H1 (cell line): ENCODE measurements around the gene ULBP3. TPM values are rescaled to one million over a fixed set of nuclear protein-coding genes. Genes with fewer than 3 reads are reported as not detected.

ENCODE experiments used
- ASH2L ChIP-seq: fragments of 200-600, 300-600 bp; sonication (generic); IDR thresholded peaks from one replicate; pipeline ENCODE4 v1.7.1; 2017; ENCODE audit warnings: low read length
- CBX8 ChIP-seq: fragments of 300-800, 300-1000 bp; sonication (generic); IDR thresholded peaks from 2 replicates; pipeline ENCODE4 v1.7.1; 2016; ENCODE audit warnings: low read depth, low read length, borderline replicate concordance
- CREB1 ChIP-seq: IDR thresholded peaks from 2 replicates; pipeline ENCODE4 v1.6.1; 2012; ENCODE audit warnings: inconsistent platforms
- POLR2A ChIP-seq, 2 experiments: IDR thresholded peaks; 1 replicate in 1 of 2; 2 replicates in 1 of 2; pipeline ENCODE4 v1.6.1; 2011; ENCODE audit warnings: low read depth in 2 of 2, low read length in 2 of 2, mild to moderate bottlenecking in 2 of 2; ENCODE audit errors: control extremely low read depth in 1 of 2
- POLR2AphosphoS5 ChIP-seq: IDR thresholded peaks from 2 replicates; pipeline ENCODE4 v1.6.1; 2011; ENCODE audit warnings: low read depth, low read length
- RBBP5 ChIP-seq: IDR thresholded peaks from 2 replicates; pipeline ENCODE4 v1.7.1; 2012; ENCODE audit warnings: low read depth, mild to moderate bottlenecking, inconsistent platforms, low read length, moderate library complexity, borderline replicate concordance
- SIRT6 ChIP-seq: IDR thresholded peaks from one replicate; pipeline ENCODE4 v1.7.1; 2012; ENCODE audit warnings: low read length, inconsistent platforms
- TBP ChIP-seq: IDR thresholded peaks from 2 replicates; pipeline ENCODE4 v1.6.1; 2011; ENCODE audit warnings: low read depth, low read length, improper control_type of control experiment
- YY1 ChIP-seq: IDR thresholded peaks from 2 replicates; pipeline ENCODE4 v1.6.1; 2011; ENCODE audit warnings: low read depth, mild to moderate bottlenecking, low read length
- polyA plus RNA-seq, 7 experiments: library from polyadenylated mRNA; depleted of rRNA in 3 of 7; stranded (reverse) in 5 of 7; unstranded in 2 of 7; fragments of >200 nt in 5 of 7; fragments of 200-250 nt in 2 of 7; gene quantifications; 1 replicate in 5 of 7; 2 replicates in 1 of 7; 4 replicates in 1 of 7; pipeline versions ENCODE4 v1.2.1 to v1.2.3, GENCODE V29; 2011 to 2013; ENCODE audit warnings: missing spikeins in 2 of 7, mixed read lengths in 2 of 7
- total RNA-seq: library from RNA; stranded (reverse); fragmentation: NEBNext Ultra II Directional; extraction: Animal tissue kit (Norgen Biotek cat#: 25700); gene quantifications from 2 replicates; pipeline ENCODE4 v1.2.1, GENCODE V29; 2021
- TF ChIP-seq, protein P1 (sequence below): fragments of 300-600 bp; sonication (generic); IDR thresholded peaks from 2 replicates; pipeline ENCODE4 v1.7.1; 2012; ENCODE audit warnings: low read length, moderate library complexity, mild to moderate bottlenecking, inconsistent platforms; ENCODE audit not compliant: insufficient replicate concordance
- TF ChIP-seq, protein P2 (sequence below): IDR thresholded peaks from 2 replicates; pipeline ENCODE4 v1.6.1; 2012; ENCODE audit warnings: low read length, inconsistent platforms

Gene ULBP3
- total and polyA plus RNA-seq, 2 of the 8 experiments (the other 6 are each of a cell fraction or from before 2014, with no cell fraction given): 1.9 to 4.2 TPM

GRCh38 chr6:150033207-150033771 lies 35.6 kb downstream of the ULBP3 start (continued):
- TF ChIP-seq, protein P1, sequence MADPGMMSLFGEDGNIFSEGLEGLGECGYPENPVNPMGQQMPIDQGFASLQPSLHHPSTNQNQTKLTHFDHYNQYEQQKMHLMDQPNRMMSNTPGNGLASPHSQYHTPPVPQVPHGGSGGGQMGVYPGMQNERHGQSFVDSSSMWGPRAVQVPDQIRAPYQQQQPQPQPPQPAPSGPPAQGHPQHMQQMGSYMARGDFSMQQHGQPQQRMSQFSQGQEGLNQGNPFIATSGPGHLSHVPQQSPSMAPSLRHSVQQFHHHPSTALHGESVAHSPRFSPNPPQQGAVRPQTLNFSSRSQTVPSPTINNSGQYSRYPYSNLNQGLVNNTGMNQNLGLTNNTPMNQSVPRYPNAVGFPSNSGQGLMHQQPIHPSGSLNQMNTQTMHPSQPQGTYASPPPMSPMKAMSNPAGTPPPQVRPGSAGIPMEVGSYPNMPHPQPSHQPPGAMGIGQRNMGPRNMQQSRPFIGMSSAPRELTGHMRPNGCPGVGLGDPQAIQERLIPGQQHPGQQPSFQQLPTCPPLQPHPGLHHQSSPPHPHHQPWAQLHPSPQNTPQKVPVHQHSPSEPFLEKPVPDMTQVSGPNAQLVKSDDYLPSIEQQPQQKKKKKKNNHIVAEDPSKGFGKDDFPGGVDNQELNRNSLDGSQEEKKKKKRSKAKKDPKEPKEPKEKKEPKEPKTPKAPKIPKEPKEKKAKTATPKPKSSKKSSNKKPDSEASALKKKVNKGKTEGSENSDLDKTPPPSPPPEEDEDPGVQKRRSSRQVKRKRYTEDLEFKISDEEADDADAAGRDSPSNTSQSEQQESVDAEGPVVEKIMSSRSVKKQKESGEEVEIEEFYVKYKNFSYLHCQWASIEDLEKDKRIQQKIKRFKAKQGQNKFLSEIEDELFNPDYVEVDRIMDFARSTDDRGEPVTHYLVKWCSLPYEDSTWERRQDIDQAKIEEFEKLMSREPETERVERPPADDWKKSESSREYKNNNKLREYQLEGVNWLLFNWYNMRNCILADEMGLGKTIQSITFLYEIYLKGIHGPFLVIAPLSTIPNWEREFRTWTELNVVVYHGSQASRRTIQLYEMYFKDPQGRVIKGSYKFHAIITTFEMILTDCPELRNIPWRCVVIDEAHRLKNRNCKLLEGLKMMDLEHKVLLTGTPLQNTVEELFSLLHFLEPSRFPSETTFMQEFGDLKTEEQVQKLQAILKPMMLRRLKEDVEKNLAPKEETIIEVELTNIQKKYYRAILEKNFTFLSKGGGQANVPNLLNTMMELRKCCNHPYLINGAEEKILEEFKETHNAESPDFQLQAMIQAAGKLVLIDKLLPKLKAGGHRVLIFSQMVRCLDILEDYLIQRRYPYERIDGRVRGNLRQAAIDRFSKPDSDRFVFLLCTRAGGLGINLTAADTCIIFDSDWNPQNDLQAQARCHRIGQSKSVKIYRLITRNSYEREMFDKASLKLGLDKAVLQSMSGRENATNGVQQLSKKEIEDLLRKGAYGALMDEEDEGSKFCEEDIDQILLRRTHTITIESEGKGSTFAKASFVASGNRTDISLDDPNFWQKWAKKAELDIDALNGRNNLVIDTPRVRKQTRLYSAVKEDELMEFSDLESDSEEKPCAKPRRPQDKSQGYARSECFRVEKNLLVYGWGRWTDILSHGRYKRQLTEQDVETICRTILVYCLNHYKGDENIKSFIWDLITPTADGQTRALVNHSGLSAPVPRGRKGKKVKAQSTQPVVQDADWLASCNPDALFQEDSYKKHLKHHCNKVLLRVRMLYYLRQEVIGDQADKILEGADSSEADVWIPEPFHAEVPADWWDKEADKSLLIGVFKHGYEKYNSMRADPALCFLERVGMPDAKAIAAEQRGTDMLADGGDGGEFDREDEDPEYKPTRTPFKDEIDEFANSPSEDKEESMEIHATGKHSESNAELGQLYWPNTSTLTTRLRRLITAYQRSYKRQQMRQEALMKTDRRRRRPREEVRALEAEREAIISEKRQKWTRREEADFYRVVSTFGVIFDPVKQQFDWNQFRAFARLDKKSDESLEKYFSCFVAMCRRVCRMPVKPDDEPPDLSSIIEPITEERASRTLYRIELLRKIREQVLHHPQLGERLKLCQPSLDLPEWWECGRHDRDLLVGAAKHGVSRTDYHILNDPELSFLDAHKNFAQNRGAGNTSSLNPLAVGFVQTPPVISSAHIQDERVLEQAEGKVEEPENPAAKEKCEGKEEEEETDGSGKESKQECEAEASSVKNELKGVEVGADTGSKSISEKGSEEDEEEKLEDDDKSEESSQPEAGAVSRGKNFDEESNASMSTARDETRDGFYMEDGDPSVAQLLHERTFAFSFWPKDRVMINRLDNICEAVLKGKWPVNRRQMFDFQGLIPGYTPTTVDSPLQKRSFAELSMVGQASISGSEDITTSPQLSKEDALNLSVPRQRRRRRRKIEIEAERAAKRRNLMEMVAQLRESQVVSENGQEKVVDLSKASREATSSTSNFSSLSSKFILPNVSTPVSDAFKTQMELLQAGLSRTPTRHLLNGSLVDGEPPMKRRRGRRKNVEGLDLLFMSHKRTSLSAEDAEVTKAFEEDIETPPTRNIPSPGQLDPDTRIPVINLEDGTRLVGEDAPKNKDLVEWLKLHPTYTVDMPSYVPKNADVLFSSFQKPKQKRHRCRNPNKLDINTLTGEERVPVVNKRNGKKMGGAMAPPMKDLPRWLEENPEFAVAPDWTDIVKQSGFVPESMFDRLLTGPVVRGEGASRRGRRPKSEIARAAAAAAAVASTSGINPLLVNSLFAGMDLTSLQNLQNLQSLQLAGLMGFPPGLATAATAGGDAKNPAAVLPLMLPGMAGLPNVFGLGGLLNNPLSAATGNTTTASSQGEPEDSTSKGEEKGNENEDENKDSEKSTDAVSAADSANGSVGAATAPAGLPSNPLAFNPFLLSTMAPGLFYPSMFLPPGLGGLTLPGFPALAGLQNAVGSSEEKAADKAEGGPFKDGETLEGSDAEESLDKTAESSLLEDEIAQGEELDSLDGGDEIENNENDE: no peak
- TF ChIP-seq CREB1: no peak
- TF ChIP-seq TBP: no peak
- no peak for TF ChIP-seq SIRT6
- TF ChIP-seq, protein P2, sequence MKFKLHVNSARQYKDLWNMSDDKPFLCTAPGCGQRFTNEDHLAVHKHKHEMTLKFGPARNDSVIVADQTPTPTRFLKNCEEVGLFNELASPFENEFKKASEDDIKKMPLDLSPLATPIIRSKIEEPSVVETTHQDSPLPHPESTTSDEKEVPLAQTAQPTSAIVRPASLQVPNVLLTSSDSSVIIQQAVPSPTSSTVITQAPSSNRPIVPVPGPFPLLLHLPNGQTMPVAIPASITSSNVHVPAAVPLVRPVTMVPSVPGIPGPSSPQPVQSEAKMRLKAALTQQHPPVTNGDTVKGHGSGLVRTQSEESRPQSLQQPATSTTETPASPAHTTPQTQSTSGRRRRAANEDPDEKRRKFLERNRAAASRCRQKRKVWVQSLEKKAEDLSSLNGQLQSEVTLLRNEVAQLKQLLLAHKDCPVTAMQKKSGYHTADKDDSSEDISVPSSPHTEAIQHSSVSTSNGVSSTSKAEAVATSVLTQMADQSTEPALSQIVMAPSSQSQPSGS: no peak
- no peak for TF ChIP-seq RBBP5
- TF ChIP-seq POLR2AphosphoS5: no peak
- no peak for TF ChIP-seq CBX8
- TF ChIP-seq ASH2L: no peak
- no peak for TF ChIP-seq POLR2A (IDR thresholded peaks at IDR 0.05; ENCODE audit: control extremely low read depth in 1 of 2, low read depth in 2 of 2, low read length in 2 of 2)
- no peak for TF ChIP-seq YY1
